H1 (cell line): Measurements from ENCODE around the gene PLCXD1. TPM values are rescaled to one million over a fixed set of nuclear protein-coding genes. Genes with fewer than 3 reads are reported as not detected.

ENCODE experiments used
- CTCF ChIA-PET: fragments of 300-600 bp; sonication (Branson Sonifier 250); formaldehyde crosslinking; loops from one replicate; lab custom pipeline; 2021; ENCODE audit not compliant: partially characterized antibody; lab: Charles Lee
- POLR2A ChIA-PET: fragments of 300-600 bp; sonication (Branson Sonifier 250); formaldehyde crosslinking; loops from one replicate; lab custom pipeline; 2021; ENCODE audit warnings: inconsistent platforms; ENCODE audit not compliant: partially characterized antibody; lab: Charles Lee
- DNase-seq, 2 experiments: peaks; one replicate each; pipeline versions ENCODE4 v3.0.0 to v3.0.0-alpha.2; 2010 to 2022; ENCODE audit warnings: low spot score in 2 of 2, low read depth in 1 of 2, mixed read lengths in 1 of 2
- FAIRE-seq: peaks from 2 replicates; lab custom pipeline; 2011; peaks lifted over from hg19 to GRCh38; lab: Jason Lieb, UNC
- H2AFZ ChIP-seq: 2 replicates; pipeline ENCODE4 v1.8.1; 2012; ENCODE audit warnings: low read length, inconsistent platforms
- H2AK5ac ChIP-seq: 2 replicates; pipeline ENCODE4 v1.6.1; 2013; ENCODE audit warnings: low read depth, low read length
- H2BK120ac ChIP-seq: replicated peaks from 2 replicates; pipeline ENCODE3; 2013; ENCODE audit warnings: low read depth, low read length, inconsistent platforms
- H2BK12ac ChIP-seq: 2 replicates; pipeline ENCODE4 v1.6.1; 2013; ENCODE audit warnings: low read depth, low read length
- H2BK15ac ChIP-seq: 2 replicates; pipeline ENCODE4 v1.6.1; 2013; ENCODE audit warnings: low read length
- H2BK20ac ChIP-seq: 2 replicates; pipeline ENCODE4 v1.6.1; 2013; ENCODE audit warnings: low read length
- H2BK5ac ChIP-seq: 2 replicates; pipeline ENCODE4 v1.6.1; 2013; ENCODE audit warnings: low read depth, low read length
- H3K14ac ChIP-seq: 2 replicates; pipeline ENCODE4 v1.6.1; 2013; ENCODE audit warnings: inconsistent platforms; ENCODE audit not compliant: insufficient read length
- H3K18ac ChIP-seq: 2 replicates; pipeline ENCODE4 v1.6.1; 2013; ENCODE audit warnings: low read length; ENCODE audit errors: extremely low read depth
- H3K23ac ChIP-seq: 2 replicates; pipeline ENCODE4 v1.6.1; 2013; ENCODE audit warnings: inconsistent platforms; ENCODE audit not compliant: insufficient read length
- H3K23me2 ChIP-seq: 2 replicates; pipeline ENCODE4 v1.6.1; 2013; ENCODE audit warnings: low read depth, low read length
- H3K27ac ChIP-seq: 2 replicates; pipeline ENCODE4 v1.6.1; 2011; ENCODE audit warnings: low read depth, low read length, inconsistent platforms
- H3K27me3 ChIP-seq, 4 experiments: replicated peaks in 1 of 4; 1 replicate in 1 of 4; 2 replicates in 3 of 4; pipeline versions ENCODE4 v1.6.1 to v1.8.1; 2011 to 2013; ENCODE audit warnings: low read length in 3 of 4, mild to moderate bottlenecking in 3 of 4, inconsistent platforms in 2 of 4, mixed read lengths in 2 of 4, moderate library complexity in 1 of 4; ENCODE audit not compliant: control insufficient read depth in 3 of 4, insufficient read depth in 3 of 4; ENCODE audit errors: extremely low read depth in 1 of 4
- H3K36me3 ChIP-seq, 4 experiments: 2 replicates each; pipeline versions ENCODE4 v1.6.1 to v1.8.1; 2011 to 2013; ENCODE audit warnings: mild to moderate bottlenecking in 4 of 4, low read length in 3 of 4, moderate library complexity in 2 of 4, control low read depth in 1 of 4, inconsistent platforms in 1 of 4; ENCODE audit not compliant: insufficient read depth in 4 of 4, control insufficient read depth in 2 of 4
- H3K4ac ChIP-seq: replicated peaks from 2 replicates; pipeline ENCODE3; 2013; ENCODE audit warnings: low read length, low read depth, mixed read lengths, inconsistent platforms; ENCODE audit not compliant: insufficient read length
- H3K4me1 ChIP-seq, 4 experiments: replicated peaks in 1 of 4; 1 replicate in 1 of 4; 2 replicates in 3 of 4; pipeline versions ENCODE4 v1.6.1 to v1.8.1; 2011 to 2013; ENCODE audit warnings: low read length in 3 of 4, inconsistent platforms in 2 of 4, mixed read lengths in 1 of 4; ENCODE audit not compliant: insufficient read depth in 4 of 4, control insufficient read depth in 3 of 4
- H3K4me2 ChIP-seq, 2 experiments: 2 replicates each; pipeline versions ENCODE4 v1.6.1 to v1.8.1; 2011 to 2013; ENCODE audit warnings: low read depth in 2 of 2, low read length in 2 of 2, control low read depth in 1 of 2, inconsistent platforms in 1 of 2, mild to moderate bottlenecking in 1 of 2; ENCODE audit not compliant: insufficient read depth in 1 of 2
- H3K4me3 ChIP-seq, 4 experiments: fragments of 200-600, 300-600 bp in 1 of 4; sonication (generic), shearing (Covaris generic), sonication (Bioruptor Twin) in 1 of 4; 2 replicates each; pipeline versions ENCODE4 v1.5.1 to v1.8.1; 2011 to 2016; ENCODE audit warnings: low read length in 4 of 4, low read depth in 3 of 4, control low read depth in 2 of 4, inconsistent platforms in 2 of 4, mild to moderate bottlenecking in 2 of 4, mixed read lengths in 1 of 4, moderate library complexity in 1 of 4; ENCODE audit not compliant: insufficient read depth in 2 of 4; ENCODE audit errors: extremely low read depth in 1 of 4
- H3K56ac ChIP-seq: replicated peaks from 2 replicates; pipeline ENCODE3; 2013; ENCODE audit warnings: low read depth, mild to moderate bottlenecking, mixed read lengths, low read length, inconsistent platforms; ENCODE audit not compliant: insufficient read length
- H3K79me1 ChIP-seq: 2 replicates; pipeline ENCODE4 v1.6.1; 2013; ENCODE audit warnings: low read depth, low read length, control low read depth
- H3K79me2 ChIP-seq, 2 experiments: 2 replicates each; pipeline versions ENCODE4 v1.6.1 to v1.8.1; 2012 to 2013; ENCODE audit warnings: low read length in 2 of 2, mild to moderate bottlenecking in 2 of 2, inconsistent platforms in 1 of 2; ENCODE audit not compliant: insufficient read depth in 2 of 2, control insufficient read depth in 1 of 2
- H3K9ac ChIP-seq, 4 experiments: replicated peaks in 1 of 4; 1 replicate in 1 of 4; 2 replicates in 3 of 4; pipeline versions ENCODE4 v1.6.1 to v1.8.1; 2011 to 2013; ENCODE audit warnings: low read depth in 3 of 4, low read length in 3 of 4, control low read depth in 2 of 4, mild to moderate bottlenecking in 2 of 4, moderate library complexity in 2 of 4, inconsistent platforms in 1 of 4; ENCODE audit errors: extremely low read depth in 1 of 4
- H3K9me3 ChIP-seq, 2 experiments: 2 replicates each; pipeline versions ENCODE4 v1.6.1 to v1.8.1; 2012 to 2013; ENCODE audit warnings: mild to moderate bottlenecking in 2 of 2, moderate library complexity in 2 of 2, control low read depth in 1 of 2, inconsistent platforms in 1 of 2, low read depth in 1 of 2, low read length in 1 of 2, mixed read lengths in 1 of 2; ENCODE audit not compliant: insufficient read depth in 2 of 2
- H4K20me1 ChIP-seq, 2 experiments: replicated peaks in 1 of 2; 2 replicates each; pipeline versions ENCODE3 to v1.8.1; 2011 to 2013; ENCODE audit warnings: inconsistent platforms in 2 of 2, low read length in 2 of 2, mild to moderate bottlenecking in 1 of 2; ENCODE audit not compliant: insufficient read depth in 2 of 2, control insufficient read depth in 1 of 2
- H4K5ac ChIP-seq: 2 replicates; pipeline ENCODE4 v1.6.1; 2013; ENCODE audit warnings: low read length, low read depth, mixed read lengths, inconsistent platforms; ENCODE audit not compliant: insufficient read length
- H4K8ac ChIP-seq: 2 replicates; pipeline ENCODE4 v1.8.0; 2013; ENCODE audit warnings: mild to moderate bottlenecking, moderate library complexity, low read length, inconsistent platforms; ENCODE audit not compliant: insufficient read depth; ENCODE audit errors: extremely low read depth
- H4K91ac ChIP-seq: replicated peaks from 2 replicates; pipeline ENCODE3; 2013; ENCODE audit warnings: low read length, mixed read lengths, inconsistent platforms; ENCODE audit not compliant: insufficient read length
- CHD2 ChIP-seq: IDR thresholded peaks from 2 replicates; pipeline ENCODE4 v1.6.1; 2012; ENCODE audit warnings: low read length, improper control_type of control experiment
- GABPA ChIP-seq: IDR thresholded peaks from 2 replicates; pipeline ENCODE4 v1.6.1; 2011; ENCODE audit warnings: mild to moderate bottlenecking, low read length, moderate library complexity, borderline replicate concordance; ENCODE audit not compliant: insufficient read depth
- GTF2F1 ChIP-seq: IDR thresholded peaks from 2 replicates; pipeline ENCODE4 v1.6.1; 2012; ENCODE audit warnings: low read depth, low read length, improper control_type of control experiment, borderline replicate concordance
- KDM1A ChIP-seq: fragments of 200-600, 300-600 bp; sonication (generic); IDR thresholded peaks from 2 replicates; pipeline ENCODE4 v1.7.1; 2016; ENCODE audit warnings: mild to moderate bottlenecking, low read length, borderline replicate concordance
- NANOG ChIP-seq: IDR thresholded peaks from 2 replicates; pipeline ENCODE4 v1.6.1; 2011; ENCODE audit warnings: low read length, low read depth, mild to moderate bottlenecking, inconsistent platforms; ENCODE audit not compliant: insufficient read depth, poor library complexity, severe bottlenecking
- POU5F1 ChIP-seq: IDR thresholded peaks from 2 replicates; pipeline ENCODE4 v1.6.1; 2011; ENCODE audit warnings: low read depth, mild to moderate bottlenecking, low read length, moderate library complexity
- RBBP5 ChIP-seq: IDR thresholded peaks from 2 replicates; pipeline ENCODE4 v1.7.1; 2012; ENCODE audit warnings: low read depth, mild to moderate bottlenecking, inconsistent platforms, low read length, moderate library complexity, borderline replicate concordance
- RXRA ChIP-seq: IDR thresholded peaks from 2 replicates; pipeline ENCODE4 v1.6.1; 2011; ENCODE audit warnings: low read depth, mild to moderate bottlenecking, low read length, moderate library complexity; ENCODE audit not compliant: insufficient read depth
- SAP30 ChIP-seq: fragments of 300-600 bp; sonication (generic); IDR thresholded peaks from 2 replicates; pipeline ENCODE4 v1.7.1; 2012; ENCODE audit warnings: low read length, moderate library complexity, mild to moderate bottlenecking, inconsistent platforms; ENCODE audit not compliant: insufficient read depth, insufficient replicate concordance
- WGBS, 2 experiments: shearing (Covaris generic) in 1 of 2; methylation state at CpG; one replicate each; pipeline versions ENCODE4 v1.1.6 to v1.1.7; 2013 to 2015; ENCODE audit warnings: low lambda C conversion rate in 2 of 2, mixed read lengths in 2 of 2, inconsistent platforms in 1 of 2, low coverage in 1 of 2, missing lambda C conversion rate in 1 of 2; ENCODE audit not compliant: insufficient replicate concordance in 2 of 2, insufficient coverage in 1 of 2, insufficient read length in 1 of 2; ENCODE audit errors: extremely low coverage in 1 of 2, missing lambda C conversion rate in 1 of 2; 5-methylcytosine and 5-hydroxymethylcytosine counted together
- polyA plus RNA-seq, 7 experiments: library from polyadenylated mRNA; depleted of rRNA in 3 of 7; stranded (reverse) in 5 of 7; unstranded in 2 of 7; fragments of >200 nt in 5 of 7; fragments of 200-250 nt in 2 of 7; gene quantifications; 1 replicate in 5 of 7; 2 replicates in 1 of 7; 4 replicates in 1 of 7; pipeline versions ENCODE4 v1.2.1 to v1.2.3, GENCODE V29; 2011 to 2013; ENCODE audit warnings: missing spikeins in 2 of 7, mixed read lengths in 2 of 7
- total RNA-seq: library from RNA; stranded (reverse); fragmentation: NEBNext Ultra II Directional; extraction: Animal tissue kit (Norgen Biotek cat#: 25700); gene quantifications from 2 replicates; pipeline ENCODE4 v1.2.1, GENCODE V29; 2021
- TF ChIP-seq, protein P1 (sequence below): IDR thresholded peaks from 2 replicates; pipeline ENCODE4 v1.6.1; 2012; ENCODE audit warnings: inconsistent platforms

PLCXD1 gene
- total and polyA plus RNA-seq, 2 of the 8 experiments (the other 6 are each of a cell fraction or from before 2014, with no cell fraction given): 93.6 to 124 TPM

- Histone ChIP-seq H2AFZ (no peak overlapping the region), H3K9ac (no peak overlapping the region)
- POLR2A ChIA-PET: no interaction called here
- no peak for TF ChIP-seq KDM1A
- TF ChIP-seq POU5F1: no peak
- TF ChIP-seq SAP30: no peak
- TF ChIP-seq CHD2: no peak
- TF ChIP-seq, protein P1, sequence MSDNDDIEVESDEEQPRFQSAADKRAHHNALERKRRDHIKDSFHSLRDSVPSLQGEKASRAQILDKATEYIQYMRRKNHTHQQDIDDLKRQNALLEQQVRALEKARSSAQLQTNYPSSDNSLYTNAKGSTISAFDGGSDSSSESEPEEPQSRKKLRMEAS: no peak
- no peak for TF ChIP-seq GABPA
- TF ChIP-seq RXRA: no peak
- TF ChIP-seq RBBP5: no peak
- TF ChIP-seq NANOG: no peak
- no peak for TF ChIP-seq GTF2F1
These were observed 19.2 kb upstream of the PLCXD1 start for GRCh38 chrX:261919-262352.

More at GRCh38 chrX:261919-262352, 19.2 kb upstream of the PLCXD1 start:
- DNase-seq: no peak
- no peak overlapping the region for H3K4ac ChIP-seq
- H2AK5ac ChIP-seq: no peak overlapping the region
- no peak overlapping the region for H3K18ac ChIP-seq
- H2BK20ac ChIP-seq: no peak overlapping the region
- no peak overlapping the region for H3K23ac ChIP-seq
- no peak overlapping the region for H3K4me2 ChIP-seq
- H3K27ac ChIP-seq: no peak overlapping the region
- no peaks in the 10 kb centered on the region for H3K9me3 ChIP-seq
- no peaks in the 10 kb centered on the region for H4K20me1 ChIP-seq
- H3K23me2 ChIP-seq: no peaks in the 10 kb centered on the region
- H4K91ac ChIP-seq: no peak overlapping the region
- H3K36me3 ChIP-seq: no peaks in the 10 kb centered on the region
- no peak overlapping the region for H4K8ac ChIP-seq
- no peak overlapping the region for H3K56ac ChIP-seq
- no peak overlapping the region for H2BK5ac ChIP-seq
- H3K79me2 ChIP-seq: no peaks in the 10 kb centered on the region
- no peak overlapping the region for H3K4me3 ChIP-seq
- H3K27me3 ChIP-seq: no peaks in the 10 kb centered on the region
- no peak overlapping the region for H4K5ac ChIP-seq
- FAIRE-seq: no peak
- no peak overlapping the region for H3K14ac ChIP-seq
- 83% methylated on average over 12 of the region's 12 CpGs; no CpG with 5 or more reads in 1 of the 2 experiments for WGBS, 2 experiments
- no peaks in the 10 kb centered on the region for H3K79me1 ChIP-seq
- no peak overlapping the region for H2BK15ac ChIP-seq
- no peak overlapping the region for H2BK12ac ChIP-seq
- H3K4me1 ChIP-seq: peaks cover 0 to 3% (median 0%) of the 10 kb centered on the region in 4 experiments; a peak in 2 of 7 replicates
- CTCF ChIA-PET: no interaction called here
- no peak overlapping the region for H2BK120ac ChIP-seq
